Measurements from ENCODE around the gene CTSF. TPM values are rescaled to one million over a fixed set of nuclear protein-coding genes. Genes with fewer than 3 reads are reported as not detected.
"Not testable (repeated sequence)": the region's sequence is repeated elsewhere in the genome, so short reads cannot be mapped to it uniquely, and the experiment has no call there.

CTSF gene
- polyA plus RNA-seq, 4 donors: 94.2 to 115 (median 103) TPM

DNA sequence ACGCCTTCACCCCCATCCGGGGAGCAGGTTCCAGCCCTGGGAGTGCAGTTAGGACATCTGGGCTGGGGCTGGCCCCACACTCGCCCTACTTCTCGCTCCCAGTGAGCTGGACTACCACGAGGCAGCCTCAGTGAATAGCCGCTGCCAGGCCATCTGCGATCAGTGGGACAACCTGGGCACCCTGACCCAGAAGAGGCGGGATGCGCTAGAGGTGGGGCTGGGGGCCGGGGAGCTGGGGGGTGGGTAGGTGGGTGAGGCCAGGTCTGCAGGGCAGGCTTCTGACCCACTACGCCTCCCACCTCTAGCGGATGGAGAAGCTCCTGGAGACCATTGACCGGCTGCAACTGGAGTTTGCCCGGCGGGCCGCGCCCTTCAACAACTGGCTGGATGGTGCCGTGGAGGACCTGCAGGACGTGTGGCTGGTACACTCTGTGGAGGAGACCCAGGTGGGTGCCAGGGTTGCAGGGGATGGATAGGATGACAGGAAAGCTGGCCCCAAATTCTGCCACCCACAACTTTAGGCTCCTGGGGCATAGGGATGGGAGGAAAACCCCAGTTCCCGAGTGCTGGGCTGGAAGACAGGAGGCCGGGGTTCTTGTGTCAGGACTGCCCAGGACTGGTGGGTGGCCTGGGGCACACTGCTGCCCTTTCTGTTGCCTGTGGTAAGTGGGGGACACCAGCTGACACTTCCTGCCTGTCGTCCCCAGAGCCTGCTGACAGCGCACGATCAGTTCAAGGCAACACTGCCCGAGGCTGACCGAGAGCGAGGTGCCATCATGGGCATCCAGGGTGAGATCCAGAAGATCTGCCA, 8.3 kb downstream of the CTSF start:
- no peak for DNase-seq (ENCODE audit: low read depth in 4 of 4, low spot score in 3 of 4)

DNA sequence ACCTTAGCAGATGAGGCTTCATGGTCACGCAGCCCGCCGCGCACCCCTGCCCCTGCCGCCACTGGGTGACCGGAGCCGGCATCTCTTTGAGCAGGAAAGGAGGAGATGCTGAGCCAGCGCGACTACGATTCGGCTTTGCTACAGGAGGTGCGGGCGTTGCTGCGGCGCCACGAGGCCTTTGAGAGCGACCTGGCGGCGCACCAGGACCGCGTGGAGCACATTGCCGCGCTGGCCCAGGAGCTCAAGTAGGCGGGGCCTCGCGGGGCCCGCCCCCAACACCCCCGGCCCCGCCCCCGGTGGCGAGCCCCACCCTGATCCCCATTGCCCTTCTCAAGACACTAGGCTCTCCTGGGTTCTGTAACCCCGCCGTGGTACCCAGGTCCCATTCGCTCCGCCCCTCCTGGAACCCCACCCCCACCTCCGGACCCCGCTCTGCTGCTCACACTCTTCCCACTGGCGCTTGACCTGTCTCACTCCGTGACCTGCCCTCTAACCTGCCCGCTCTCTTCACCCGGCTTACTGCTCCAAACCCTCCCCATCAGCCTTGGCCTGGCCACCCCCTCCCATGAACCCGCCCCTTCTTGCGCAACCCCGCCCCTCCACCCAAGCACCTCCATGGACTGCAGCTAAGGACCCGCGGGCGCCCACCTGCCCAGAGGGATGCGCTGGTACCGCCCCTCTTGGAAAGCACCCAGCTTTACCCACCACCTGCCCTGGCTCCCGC, 9.1 kb downstream of the CTSF start:
- DNase-seq (ENCODE audit: low read depth in 4 of 4, low spot score in 3 of 4): no peak

DNA sequence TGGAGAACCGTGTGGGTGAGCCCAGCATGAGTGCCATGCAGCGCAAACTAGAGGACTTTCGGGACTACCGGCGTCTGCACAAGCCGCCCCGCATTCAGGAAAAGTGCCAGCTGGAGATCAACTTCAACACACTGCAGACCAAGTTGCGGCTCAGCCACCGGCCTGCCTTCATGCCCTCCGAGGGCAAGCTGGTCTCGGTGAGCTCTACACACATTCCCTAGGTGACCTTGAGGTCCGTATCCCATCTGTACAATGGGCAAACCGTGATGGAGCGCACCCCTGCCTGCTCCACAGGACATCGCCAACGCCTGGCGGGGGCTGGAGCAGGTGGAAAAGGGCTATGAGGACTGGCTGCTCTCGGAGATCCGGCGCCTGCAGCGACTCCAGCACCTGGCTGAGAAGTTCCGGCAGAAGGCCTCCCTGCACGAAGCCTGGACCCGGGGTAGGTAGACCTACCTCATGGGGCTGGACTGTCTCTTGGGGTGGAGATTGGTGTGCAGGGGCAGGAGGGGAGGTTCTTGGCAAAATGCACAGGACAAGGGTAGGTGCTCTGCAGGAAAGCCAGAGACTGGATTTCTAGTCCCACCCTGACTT, 10.6 kb downstream of the CTSF start:
- DNase-seq (ENCODE audit: low read depth in 4 of 4, low spot score in 3 of 4): no peak

DNA sequence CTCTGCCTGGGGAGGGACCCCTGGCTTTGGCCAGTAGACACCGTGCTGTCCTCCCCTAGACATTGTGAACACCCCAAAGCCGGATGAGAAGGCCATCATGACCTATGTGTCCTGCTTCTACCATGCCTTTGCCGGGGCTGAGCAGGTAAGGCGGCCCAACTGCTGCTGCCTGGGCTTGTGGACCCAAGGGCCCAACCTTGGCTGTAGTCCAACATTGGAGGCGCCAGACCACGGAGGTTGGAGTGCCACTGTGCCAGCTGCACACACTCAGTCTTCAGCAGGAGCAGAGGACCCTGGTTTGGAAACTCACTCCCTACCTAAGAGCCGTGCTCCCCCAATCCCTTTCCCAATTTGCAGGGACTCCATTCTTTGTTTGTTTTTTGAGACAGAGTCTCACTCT, 12.3 kb downstream of the CTSF start:
- DNase-seq (ENCODE audit: low read depth in 4 of 4, low spot score in 3 of 4): no peak

DNA sequence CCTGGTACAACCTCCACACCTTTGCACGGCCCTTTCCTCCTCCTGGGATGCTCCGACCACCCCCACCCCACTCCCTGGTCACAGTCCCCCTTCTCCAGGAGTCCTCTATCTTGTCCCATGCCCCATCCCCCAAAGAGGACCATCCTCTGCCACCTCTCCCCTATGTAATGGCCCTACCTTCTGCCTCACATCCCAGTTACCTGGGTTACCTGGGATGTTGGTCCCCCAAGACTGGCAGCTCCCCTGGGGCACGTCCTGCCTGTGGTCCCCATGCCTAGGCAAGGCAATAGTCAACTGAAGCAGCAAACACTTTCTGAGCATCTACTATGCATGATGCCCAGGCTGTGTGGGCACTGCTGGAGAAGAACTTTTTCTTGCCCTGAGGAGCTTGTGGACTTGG, 13.0 kb downstream of the CTSF start:
- DNase-seq (ENCODE audit: low read depth in 4 of 4, low spot score in 3 of 4): no peak

DNA sequence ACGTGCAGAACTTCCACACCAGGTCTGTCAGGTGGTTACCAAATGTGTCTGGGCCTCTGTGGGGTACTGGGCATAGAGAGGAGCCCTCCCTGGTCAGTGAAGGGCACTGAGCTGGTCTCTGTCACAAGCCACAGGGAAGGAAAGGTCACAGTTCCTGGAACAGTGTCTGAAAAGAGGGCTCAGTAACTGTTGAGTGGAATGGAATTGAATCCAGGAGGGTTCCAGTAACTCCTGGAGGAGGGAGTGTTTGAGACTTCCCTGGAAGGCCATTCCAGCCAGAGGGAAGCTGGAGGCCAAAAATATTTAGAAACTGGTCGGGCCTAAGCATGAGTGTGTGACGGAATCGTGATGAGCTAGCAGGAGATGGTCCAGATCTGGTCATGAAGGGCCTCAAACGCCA, 13.8 kb downstream of the CTSF start:
- DNase-seq (ENCODE audit: low read depth in 4 of 4, low spot score in 3 of 4): no peak

DNA sequence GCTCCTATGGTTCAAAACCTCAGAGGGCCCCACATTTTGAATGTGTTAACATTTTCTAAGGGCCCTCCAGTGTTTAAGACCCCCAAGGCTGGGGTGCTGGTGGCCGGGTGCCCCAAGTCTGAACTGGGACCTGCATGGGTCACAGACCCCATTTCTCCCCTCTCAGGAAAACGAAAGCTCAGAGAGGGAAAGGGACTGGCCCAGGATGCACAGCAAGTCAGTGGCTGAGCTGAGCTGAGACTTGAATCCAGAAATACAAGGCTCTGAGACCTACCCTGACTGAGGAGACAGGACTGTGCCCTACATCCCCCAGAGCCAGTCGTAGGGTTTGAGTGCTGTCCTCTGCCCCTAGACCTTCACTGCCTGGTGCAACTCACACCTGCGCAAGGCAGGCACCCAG, 17.5 kb downstream of the CTSF start:
- no peak for DNase-seq (ENCODE audit: low read depth in 4 of 4, low spot score in 3 of 4)

DNA sequence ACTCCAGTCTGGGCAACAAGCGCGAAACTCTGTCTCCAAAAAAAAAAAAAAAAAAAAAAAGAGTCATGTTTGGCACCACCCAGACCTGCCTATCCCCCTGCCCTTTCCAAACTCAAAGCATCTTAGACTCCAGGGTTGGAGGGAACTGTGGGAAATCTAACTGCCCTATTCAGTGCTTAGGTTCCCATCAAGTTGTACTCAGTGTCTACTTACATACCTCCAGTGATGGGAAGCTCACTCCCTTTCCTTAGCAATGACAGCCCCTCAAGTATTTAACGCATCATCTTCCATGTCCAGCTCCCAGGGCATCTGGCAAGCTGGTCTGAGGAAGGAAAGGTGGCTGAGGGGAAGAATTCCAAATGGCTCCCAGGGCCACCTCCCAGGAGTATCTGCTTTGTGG, 18.7 kb downstream of the CTSF start:
- no peak for DNase-seq (ENCODE audit: low read depth in 4 of 4, low spot score in 3 of 4)

DNA sequence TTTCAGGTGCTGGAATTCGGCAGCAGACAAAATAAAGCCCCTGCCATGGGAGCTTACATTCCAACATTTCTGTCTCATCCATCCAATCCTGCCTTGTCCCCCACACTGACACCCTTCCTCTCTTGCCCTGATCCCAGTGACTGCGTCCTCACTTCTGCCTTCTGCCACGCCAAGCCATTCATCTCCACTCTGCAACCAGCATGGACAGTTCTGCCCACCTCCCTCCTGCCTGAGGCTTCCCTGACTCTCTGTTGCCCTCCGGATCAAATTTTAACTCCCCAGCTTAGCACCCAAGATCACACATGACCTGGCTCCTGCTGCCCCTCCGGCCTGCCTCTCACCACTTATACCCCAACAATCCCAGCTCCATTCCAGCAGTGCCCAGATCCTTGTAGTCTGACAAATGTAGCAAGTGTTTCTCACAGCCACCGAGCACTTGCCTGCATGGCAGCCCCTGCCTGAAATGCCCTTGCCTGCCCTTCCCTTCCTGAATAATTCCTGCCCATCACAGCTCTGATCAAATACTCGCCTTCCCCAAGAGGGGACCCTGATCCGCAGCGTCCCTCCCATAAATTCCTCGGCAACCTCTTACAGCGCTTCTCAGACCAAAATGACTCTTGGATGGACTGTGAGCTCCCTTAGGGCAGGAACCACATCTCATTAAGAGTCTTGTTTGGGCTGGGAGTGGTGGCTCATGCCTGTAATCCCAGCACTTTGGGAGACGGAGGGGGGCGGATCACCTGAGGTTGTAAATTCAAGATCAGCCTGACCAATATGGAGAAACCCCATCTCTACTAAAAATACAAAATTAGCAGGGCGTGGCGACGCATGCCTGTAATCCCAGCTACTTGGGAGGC, 19.4 kb downstream of the CTSF start:
- no peak for DNase-seq (ENCODE audit: low read depth in 4 of 4, low spot score in 3 of 4)

DNA sequence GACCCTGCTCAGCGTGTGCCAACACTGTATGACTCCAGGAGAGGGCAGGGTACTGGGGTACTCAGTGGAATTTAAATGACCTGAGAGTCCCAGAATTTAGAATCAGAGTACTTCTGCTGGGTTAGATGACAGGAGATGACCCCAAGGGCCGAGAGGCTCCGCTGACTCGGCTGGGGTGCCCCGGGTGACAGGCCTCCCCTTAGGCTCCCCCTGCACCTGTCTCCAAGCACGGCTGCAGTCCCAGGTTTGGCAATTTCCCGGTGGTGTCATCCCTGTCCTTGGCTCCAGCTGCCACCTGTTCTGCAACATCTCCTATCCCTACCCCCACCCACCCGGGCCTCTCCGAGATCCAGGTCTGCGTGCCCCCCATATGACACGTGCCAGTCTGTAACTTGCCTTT, 20.4 kb downstream of the CTSF start:
- DNase-seq (ENCODE audit: low read depth in 4 of 4, low spot score in 3 of 4): no peak

DNA sequence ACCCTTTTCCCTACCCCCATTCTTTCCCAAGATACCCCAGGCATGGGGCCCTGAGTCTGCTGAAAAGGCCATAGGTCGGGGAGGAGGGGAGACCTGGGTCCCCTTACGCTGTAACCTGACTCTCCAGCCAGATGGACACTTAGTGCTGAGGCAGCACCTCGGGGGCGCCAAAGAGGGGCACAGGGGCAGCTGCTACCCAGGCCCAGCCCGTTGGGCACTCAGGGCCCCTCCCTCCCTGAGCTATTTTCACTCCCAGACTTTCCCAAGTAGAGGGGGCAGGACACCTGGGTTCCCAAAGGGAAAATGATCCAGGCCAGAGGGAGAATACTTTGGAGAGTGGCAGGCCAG, 20.8 kb downstream of the CTSF start:
- DNase-seq (ENCODE audit: low read depth in 4 of 4, low spot score in 3 of 4): no peak

DNA sequence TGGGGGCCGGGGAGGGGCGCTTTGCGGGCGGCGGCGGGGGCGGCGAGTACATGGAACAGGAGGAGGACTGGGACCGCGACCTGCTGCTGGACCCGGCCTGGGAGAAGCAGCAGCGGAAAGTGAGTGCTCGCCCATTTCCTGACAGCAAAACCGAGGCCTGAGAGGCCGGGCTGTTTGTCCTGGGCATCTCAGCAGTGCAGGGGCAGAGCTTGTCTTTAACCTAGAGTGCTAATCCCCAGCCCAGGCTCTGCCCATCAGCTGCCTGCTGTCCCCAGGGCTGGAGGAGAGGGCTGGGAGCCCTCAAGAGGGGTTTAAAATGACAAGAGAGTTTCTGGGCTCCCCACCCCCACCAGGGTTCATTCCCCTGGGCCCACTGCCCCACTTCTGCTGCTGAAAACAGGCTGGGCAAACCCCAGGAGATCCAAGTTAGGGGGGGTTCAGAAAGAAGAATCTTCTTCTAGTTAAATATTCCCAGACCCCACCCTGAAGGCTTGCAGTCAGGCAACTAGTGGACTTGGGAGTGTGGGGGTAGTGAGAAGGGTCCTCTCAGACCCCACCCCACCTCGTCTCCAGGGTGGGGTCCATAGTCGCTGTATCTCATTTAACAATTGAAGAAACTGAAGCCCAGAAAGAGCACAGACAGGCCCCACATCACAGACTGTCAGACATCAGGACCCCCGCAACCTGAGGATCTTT, 21.3 kb downstream of the CTSF start:
- no peak for DNase-seq (ENCODE audit: low read depth in 4 of 4, low spot score in 3 of 4)

DNA sequence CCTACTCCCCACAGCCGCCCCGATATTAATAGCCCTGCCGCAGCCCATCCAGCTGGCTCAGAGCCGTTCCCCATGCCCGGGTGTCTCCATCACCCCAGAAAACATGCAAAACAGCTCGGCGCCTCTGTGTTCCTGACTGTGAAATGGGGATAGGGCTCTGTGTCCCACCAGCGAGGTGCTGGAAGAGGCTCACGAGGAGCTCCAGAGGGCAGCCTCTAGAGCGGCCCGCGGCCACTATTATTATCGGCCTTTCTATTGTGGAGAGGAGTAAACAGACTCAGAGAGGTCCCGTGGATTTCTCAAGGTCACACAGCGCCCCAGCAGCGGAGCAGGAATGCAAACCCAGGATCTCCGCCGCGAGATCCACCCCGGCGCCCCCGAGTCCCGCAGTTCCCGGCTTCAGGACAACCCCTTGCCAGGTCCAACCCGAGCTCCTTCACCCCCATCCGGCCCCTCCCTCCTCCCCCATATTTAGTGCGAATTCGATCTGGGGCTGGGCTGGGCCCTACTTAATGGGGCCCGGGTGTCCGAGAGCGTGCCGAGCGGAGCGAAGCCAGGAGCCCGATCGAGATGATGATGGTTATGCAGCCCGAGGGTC, 21.9 kb downstream of the CTSF start, which contains the start of gene ACTN3:
ACTN3 (plus strand) TSS at position 536 of the 598 bp plus-strand sequence; CDS start at position 571, 35 bp downstream.
- DNase-seq (ENCODE audit: low read depth in 4 of 4, low spot score in 3 of 4): no peak

DNA sequence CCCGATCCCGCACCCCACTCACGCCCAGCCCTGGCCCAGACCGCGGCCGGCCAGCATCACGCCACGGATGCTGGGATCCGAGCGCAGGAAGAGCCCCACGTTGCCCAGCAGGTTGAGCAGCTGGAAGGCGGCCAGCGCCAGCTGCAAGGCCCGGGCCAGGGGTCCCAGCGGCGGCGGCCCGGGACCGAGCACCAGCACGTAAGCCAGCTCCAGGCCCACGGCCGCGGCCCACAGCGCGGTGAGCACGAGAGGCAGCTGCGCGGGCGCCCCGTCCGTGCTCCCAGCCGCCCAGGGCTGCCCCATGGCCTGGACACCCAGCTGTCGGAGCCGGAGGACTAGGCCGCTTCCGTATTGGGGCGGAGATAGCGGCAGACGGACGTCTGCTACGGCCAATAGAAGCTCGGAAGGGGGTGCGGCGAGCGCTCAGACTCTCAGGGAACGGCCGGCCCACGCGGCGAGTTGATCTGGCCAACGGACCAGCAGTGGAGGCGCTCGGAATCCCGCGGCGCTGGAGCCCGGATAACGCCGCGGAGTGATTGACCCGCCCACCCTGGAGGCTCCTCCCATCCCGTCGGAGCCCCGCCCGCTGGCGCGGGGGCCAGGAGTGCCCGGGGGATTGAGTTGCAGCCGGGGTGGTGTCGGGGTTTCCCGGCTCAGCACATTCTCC, 22.6 kb downstream of the CTSF start, which contains the start of gene ZDHHC24:
ZDHHC24 (minus strand) TSS at position 348 of the 667 bp plus-strand sequence; CDS start at position 303, 45 bp downstream.
- peak; percentile 78 to 86 (median 84) for DNase-seq (ENCODE audit: low read depth in 4 of 4, low spot score in 3 of 4)

DNA sequence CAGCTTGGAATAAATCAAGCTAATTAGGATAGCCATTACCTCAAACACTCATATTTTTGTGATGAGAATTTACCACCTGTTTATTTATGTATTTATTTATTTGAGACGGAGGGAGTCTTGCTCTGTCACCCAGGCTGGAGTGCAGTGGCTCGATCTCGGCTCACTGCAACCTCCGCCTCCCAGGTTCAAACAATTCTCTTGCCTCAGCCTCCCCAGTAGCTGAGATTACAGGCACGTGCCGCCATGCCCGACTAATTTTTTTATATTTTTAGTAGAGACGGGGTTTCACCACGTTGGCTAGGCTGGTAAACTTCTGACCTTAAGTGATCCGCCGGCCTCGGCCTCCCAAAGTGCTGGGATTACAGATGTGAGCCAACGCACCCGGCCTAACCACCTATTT, 23.5 kb downstream of the CTSF start:
- not testable (repeated sequence) for DNase-seq (ENCODE audit: low read depth in 4 of 4, low spot score in 3 of 4)

DNA sequence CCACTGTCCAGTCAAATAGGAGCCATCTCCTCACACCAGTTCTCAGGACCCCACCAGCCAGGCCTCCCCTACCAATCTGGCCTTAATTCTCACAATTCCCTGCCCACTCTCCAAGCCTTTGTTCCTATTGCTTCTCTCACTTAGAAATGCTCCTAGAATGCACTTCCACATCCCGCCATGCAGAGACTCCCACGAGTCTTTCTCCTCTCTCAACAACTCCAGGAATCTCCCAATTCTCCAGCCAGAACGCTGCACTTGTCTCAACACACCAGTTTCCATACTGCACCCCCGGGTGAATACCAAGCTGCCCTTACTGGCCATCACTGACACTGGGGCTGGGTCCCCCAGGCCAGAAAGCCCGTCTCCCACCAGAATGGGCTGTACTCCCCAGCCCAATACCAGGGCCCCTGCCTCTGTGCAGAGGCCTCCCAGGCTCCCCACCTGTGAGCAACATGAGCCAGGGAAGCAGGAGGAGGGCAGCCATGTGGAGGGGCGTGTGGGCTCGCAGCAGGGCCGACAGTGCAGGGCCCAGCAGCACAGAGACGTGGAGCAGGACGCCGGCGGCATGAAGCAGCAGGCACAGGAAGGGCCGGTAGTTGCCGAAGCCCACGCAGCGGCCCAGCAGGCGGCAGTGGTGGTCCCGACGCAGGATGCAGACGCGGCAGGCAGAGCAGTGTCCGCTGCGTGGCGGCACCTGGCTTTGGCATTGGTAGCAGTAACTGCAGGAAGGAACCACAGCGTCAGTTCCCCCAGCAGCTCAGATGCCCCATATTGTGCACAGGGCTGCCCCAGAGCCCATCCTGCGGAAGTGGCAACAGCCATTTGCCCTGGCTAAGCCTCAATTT, 24.9 kb downstream of the CTSF start:
- DNase-seq (ENCODE audit: low read depth in 4 of 4, low spot score in 3 of 4): peak in 3 of 4 donors; percentile 39 to 54 (median 54)

DNA sequence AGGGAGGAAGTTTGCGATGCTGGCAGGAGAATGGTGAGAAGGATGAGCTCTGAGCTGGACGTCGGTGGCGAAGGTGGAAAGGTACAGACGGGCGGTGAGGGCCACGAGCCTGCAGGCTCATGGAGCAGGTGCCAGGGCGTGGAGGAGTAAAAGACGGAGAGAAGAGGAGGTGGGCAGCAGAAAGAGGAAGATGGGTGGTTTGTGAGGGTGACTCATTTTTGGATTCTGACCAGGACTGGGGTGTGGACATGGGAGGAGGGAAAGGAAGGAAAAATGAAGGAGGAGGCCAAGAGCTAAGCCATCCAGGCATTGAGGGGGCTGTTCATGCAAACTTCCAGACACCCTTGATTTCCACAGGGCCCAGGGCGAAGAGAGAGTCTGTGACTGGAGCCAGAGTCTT, 26.0 kb downstream of the CTSF start:
- no peak for DNase-seq (ENCODE audit: low read depth in 4 of 4, low spot score in 3 of 4)

DNA sequence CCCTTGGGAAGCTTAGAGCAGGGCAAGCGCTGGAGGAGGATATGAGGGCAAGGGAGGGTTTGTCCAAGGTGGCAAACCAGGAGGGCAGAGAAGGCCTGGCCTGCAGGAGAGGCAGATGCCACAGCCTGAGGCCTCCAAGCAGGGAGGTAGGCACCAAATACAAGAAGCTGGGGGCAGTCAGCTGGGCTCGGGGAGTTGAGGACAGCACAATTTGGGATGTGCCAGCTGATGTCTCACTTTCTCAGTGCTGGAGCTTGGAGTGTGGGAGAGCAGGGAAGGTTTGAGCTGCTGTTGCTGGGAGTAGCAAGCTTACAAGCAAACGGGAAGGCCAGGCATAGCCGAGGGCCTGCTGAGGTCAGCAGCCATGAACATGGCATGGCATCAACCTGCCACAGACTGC, 26.5 kb downstream of the CTSF start:
- no peak for DNase-seq (ENCODE audit: low read depth in 4 of 4, low spot score in 3 of 4)

All from right renal pelvis (tissue), 4 donors.